ENCODE measurements around the gene CDC42BPB. TPM values are rescaled to one million over a fixed set of nuclear protein-coding genes. Genes with fewer than 3 reads are reported as not detected.

CDC42BPB gene
- total RNA-seq, 4 donors from 2014 or later, result 105 to 178 (median 107) TPM

DNA sequence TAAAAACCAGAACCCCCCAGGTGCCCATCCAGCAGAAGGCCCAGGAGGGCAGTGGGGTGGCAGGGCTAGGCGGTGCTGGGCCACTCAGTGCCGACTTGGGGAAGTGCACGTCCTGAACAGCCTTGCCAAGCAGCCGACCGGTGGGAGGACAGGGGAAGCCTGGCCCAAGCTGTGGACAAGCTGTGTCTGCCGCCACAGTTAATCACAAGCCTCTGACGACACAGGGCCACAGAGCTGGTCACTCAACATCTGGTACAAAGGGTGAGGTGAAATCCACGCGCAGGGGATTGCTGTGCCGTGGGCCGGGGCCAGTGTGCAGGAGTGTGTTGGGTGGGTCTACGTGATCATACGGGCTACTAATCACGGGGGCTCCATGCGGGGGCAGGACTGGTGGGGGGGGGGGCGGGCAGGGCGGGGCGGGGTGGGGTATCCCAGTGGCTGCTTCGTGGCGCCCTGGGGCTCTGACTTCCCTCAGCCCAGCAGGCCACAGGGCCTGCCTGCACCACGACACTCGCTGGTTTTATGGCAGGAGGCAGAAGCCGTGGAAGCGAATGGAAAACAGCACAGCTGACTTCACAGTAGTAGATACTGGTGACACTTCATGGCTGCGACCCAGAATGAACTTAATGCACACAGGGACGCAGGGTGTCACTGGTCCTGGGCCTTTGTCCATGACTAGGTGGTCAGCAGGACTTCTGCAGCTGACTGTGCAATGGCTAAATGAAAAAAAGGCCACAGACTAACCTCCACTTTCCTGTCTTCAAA, 124.7 kb downstream of the CDC42BPB start:
- 91% methylated on average over 10 of the region's 26 CpGs for whole genome bisulfite sequencing
- peaks cover 21% of the 10 kb centered on the region for H3K27me3 ChIP-seq
- H3K27ac ChIP-seq, result no peak overlapping the region
- peaks cover 30% of the 10 kb centered on the region for H3K36me3 ChIP-seq
- peaks cover 30% of the 10 kb centered on the region for H3K4me1 ChIP-seq
- no peak for TF ChIP-seq POLR2AphosphoS5 (IDR thresholded peaks at IDR 0.05)
- TF ChIP-seq POLR2A (IDR thresholded peaks at IDR 0.05), result no peak
- TF ChIP-seq, protein P1, sequence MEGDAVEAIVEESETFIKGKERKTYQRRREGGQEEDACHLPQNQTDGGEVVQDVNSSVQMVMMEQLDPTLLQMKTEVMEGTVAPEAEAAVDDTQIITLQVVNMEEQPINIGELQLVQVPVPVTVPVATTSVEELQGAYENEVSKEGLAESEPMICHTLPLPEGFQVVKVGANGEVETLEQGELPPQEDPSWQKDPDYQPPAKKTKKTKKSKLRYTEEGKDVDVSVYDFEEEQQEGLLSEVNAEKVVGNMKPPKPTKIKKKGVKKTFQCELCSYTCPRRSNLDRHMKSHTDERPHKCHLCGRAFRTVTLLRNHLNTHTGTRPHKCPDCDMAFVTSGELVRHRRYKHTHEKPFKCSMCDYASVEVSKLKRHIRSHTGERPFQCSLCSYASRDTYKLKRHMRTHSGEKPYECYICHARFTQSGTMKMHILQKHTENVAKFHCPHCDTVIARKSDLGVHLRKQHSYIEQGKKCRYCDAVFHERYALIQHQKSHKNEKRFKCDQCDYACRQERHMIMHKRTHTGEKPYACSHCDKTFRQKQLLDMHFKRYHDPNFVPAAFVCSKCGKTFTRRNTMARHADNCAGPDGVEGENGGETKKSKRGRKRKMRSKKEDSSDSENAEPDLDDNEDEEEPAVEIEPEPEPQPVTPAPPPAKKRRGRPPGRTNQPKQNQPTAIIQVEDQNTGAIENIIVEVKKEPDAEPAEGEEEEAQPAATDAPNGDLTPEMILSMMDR (IDR thresholded peaks at IDR 0.05), result no peak
- no peak for TF ChIP-seq EP300 (IDR thresholded peaks at IDR 0.05)
- DNase-seq (ENCODE audit: low spot score in 2 of 2), result no peak
- no peak overlapping the region for H3K4me3 ChIP-seq
- no peaks in the 10 kb centered on the region for H3K9me3 ChIP-seq

DNA sequence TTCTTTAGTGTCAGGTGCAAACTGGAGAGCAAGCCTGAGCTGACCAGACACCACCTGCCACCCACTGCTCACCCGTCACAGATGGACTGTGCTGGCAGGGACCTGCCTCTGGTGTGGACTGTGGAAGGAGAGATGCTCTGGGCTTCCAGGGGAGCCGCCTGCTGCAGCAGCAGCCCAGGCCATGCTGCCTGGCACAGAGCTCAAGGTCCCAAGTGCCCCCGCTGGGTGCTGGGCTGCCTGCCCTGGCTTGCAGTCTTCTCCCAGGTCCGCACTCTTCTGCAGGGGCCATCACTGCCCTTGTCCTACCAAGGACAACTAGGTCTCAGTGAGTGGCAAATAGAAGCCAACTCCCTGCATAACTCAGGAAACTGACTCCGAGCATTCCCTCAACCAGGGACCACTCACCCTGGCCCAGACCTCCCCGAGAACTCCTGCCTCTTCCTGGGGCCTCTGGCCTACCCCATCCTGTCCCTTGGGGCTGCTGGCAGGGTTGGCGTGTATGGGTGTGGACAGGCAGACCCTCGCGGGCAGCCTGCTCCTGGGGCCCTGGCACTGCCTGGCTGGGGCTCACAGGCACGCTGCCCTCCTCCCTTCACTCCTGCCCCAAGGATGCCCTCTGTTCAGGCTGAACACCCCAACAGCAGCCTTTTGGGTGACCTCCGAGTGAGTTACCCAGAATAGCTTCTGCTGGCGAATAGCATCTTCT, 125.6 kb downstream of the CDC42BPB start:
- H3K36me3 ChIP-seq, result peaks cover 23% of the 10 kb centered on the region
- WGBS, result 72% methylated on average over 7 of the region's 12 CpGs
- no peaks in the 10 kb centered on the region for H3K9me3 ChIP-seq
- H3K4me3 ChIP-seq, result no peak overlapping the region
- no peak for TF ChIP-seq POLR2A (IDR thresholded peaks at IDR 0.05)
- no peak for TF ChIP-seq POLR2AphosphoS5 (IDR thresholded peaks at IDR 0.05)
- no peak for TF ChIP-seq EP300 (IDR thresholded peaks at IDR 0.05)
- TF ChIP-seq, protein P1 (IDR thresholded peaks at IDR 0.05), result no peak
- no peak overlapping the region for H3K27ac ChIP-seq
- peaks cover 21% of the 10 kb centered on the region for H3K27me3 ChIP-seq
- peaks cover 36% of the 10 kb centered on the region for H3K4me1 ChIP-seq
- no peak for DNase-seq (ENCODE audit: low spot score in 2 of 2)

DNA sequence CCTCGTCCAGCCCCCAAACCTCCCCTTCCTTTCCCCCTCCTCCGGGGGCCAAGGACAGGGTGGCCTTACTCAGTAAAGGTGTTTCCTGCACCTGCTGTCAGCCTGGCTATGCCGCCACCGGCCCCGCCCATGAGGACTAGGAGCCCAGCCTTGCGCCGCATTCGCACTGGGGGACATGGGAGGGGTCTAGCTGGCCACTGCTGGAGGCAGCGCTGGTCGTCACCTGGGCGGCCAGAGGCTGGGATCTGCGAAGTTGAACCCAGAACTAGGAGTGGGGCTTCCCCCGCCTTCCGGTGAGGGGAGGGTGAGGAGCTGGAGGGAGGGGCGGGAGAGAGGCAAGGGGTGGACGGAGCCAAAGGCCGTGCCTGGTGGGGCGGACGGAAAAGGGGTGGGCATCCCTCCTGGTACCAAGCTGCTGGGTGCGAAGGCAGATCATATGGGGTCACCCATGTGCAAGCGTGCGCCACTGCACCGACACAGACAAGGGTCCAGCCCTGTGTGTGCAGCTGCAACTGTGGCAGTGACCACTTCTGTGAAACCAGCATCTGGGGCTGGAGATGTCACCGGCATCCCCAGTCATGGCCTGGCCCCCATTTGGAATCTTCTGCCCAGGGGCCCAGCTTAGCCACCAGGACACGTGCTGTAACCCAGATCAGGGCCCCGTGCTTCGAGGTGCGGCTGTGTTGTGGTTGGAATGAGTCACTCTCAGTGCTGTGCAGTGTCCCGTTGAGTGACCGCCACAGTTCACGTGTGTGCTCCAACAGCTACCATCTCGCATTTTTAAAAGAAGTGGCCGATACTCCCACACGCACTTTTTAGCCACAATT, 126.4 kb downstream of the CDC42BPB start:
- TF ChIP-seq, protein P1 (IDR thresholded peaks at IDR 0.05), result no peak
- no peak for TF ChIP-seq POLR2AphosphoS5 (IDR thresholded peaks at IDR 0.05)
- no peak for TF ChIP-seq EP300 (IDR thresholded peaks at IDR 0.05)
- no peak for TF ChIP-seq POLR2A (IDR thresholded peaks at IDR 0.05)
- H3K27ac ChIP-seq, result no peak overlapping the region
- H3K4me1 ChIP-seq, result peaks cover 36% of the 10 kb centered on the region
- 54% methylated on average over 13 of the region's 34 CpGs for WGBS
- H3K36me3 ChIP-seq, result peaks cover 20% of the 10 kb centered on the region
- H3K27me3 ChIP-seq, result peaks cover 24% of the 10 kb centered on the region
- H3K4me3 ChIP-seq, result no peak overlapping the region
- no peak for DNase-seq (ENCODE audit: low spot score in 2 of 2)
- H3K9me3 ChIP-seq, result no peaks in the 10 kb centered on the region

DNA sequence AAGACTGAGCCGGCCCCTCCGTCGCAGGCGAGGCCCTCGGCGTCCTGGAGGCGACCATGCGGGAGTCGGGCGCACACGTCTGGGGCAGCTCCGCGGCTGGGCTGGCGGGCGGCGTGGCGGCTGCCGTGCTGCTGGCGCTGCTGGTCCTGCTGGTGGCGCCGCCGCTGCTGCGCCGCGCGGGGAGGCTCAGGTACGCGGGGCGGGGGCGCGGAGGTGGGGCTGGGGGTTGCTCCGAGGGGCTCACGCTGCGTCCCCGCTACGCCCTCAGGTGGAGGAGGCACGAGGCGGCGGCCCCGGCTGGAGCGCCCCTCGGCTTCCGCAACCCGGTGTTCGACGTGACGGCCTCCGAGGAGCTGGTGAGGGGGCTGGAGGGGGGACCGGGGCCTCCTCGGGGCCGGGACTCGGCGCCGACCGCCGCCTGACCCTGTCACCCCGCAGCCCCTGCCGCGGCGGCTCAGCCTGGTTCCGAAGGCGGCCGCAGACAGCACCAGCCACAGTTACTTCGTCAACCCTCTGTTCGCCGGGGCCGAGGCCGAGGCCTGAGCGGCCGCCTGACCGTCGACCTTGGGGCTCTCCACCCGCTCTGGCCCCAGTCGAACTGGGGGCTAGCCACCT, 127.1 kb downstream of the CDC42BPB start:
- Histone ChIP-seq H3K4me3 (peak overlapping the region; percentile 54), H3K36me3 (peaks cover 20% of the 10 kb centered on the region), H3K27ac (no peak overlapping the region), H3K4me1 (peaks cover 36% of the 10 kb centered on the region), H3K9me3 (no peaks in the 10 kb centered on the region), H3K27me3 (peaks cover 31% of the 10 kb centered on the region)
- WGBS, result 17% methylated on average over 1 of the region's 74 CpGs
- TF ChIP-seq POLR2A (IDR thresholded peaks at IDR 0.05), result no peak
- no peak for TF ChIP-seq POLR2AphosphoS5 (IDR thresholded peaks at IDR 0.05)
- TF ChIP-seq EP300 (IDR thresholded peaks at IDR 0.05), result no peak
- TF ChIP-seq, protein P1 (IDR thresholded peaks at IDR 0.05), result no peak
- no peak for DNase-seq (ENCODE audit: low spot score in 2 of 2)

All from suprapubic skin (tissue), 4 donors.